HK-2 (cell line): ENCODE measurements around the gene JCAD.
A peak's percentile ranks its signal among the peaks of the same experiment; 100 is the strongest.

Experiments used
- DNase-seq: peaks from one replicate; pipeline ENCODE4 v3.0.0-alpha.2; 2018; ENCODE audit not compliant: unreplicated experiment

Gene JCAD

GRCh38 chr10:30073045-30073766, 13.8 kb upstream of the JCAD start:
- DNase-seq = no peak

- no peak for DNase-seq
Observed at GRCh38 chr10:30072068-30072467, 12.7 kb upstream of the JCAD start.

GRCh38 chr10:30070001-30070685, 10.8 kb upstream of the JCAD start:
- no peak for DNase-seq

GRCh38 chr10:30068492-30069223, 9.3 kb upstream of the JCAD start:
- DNase-seq = no peak

GRCh38 chr10:30063099-30063498, 3.7 kb upstream of the JCAD start:
- DNase-seq = no peak

GRCh38 chr10:30062582-30062981, 3.2 kb upstream of the JCAD start:
- no peak for DNase-seq

- DNase-seq = no peak
Observed at GRCh38 chr10:30062090-30062489, 2.7 kb upstream of the JCAD start.

- DNase-seq = peak; percentile 22
Observed at GRCh38 chr10:30058570-30059132, 735 bp downstream of the JCAD start.

- DNase-seq = peak; percentile 26
Observed at GRCh38 chr10:30057894-30058556, 1.4 kb downstream of the JCAD start.

- peak; percentile 43 for DNase-seq
Observed at GRCh38 chr10:30057421-30057841, 2.0 kb downstream of the JCAD start.

- DNase-seq = no peak
Observed at GRCh38 chr10:30056767-30057355, 2.5 kb downstream of the JCAD start.

GRCh38 chr10:30056281-30056680, 3.1 kb downstream of the JCAD start:
- DNase-seq = no peak

- no peak for DNase-seq
Observed at GRCh38 chr10:30055226-30055662, 4.1 kb downstream of the JCAD start.

GRCh38 chr10:30052062-30052461, 7.3 kb downstream of the JCAD start:
- DNase-seq = peak; percentile 29

- peak; percentile 38 for DNase-seq
Observed at GRCh38 chr10:30051220-30051619, 8.2 kb downstream of the JCAD start.

- no peak for DNase-seq
Observed at GRCh38 chr10:30050411-30050810, 9.0 kb downstream of the JCAD start.

- DNase-seq = no peak
Observed at GRCh38 chr10:30048768-30049517, 10.4 kb downstream of the JCAD start.

GRCh38 chr10:30047924-30048531, 11.4 kb downstream of the JCAD start:
- DNase-seq = no peak

GRCh38 chr10:30047430-30047829, 12.0 kb downstream of the JCAD start:
- DNase-seq = no peak

- DNase-seq = no peak
Observed at GRCh38 chr10:30046476-30046875, 12.9 kb downstream of the JCAD start.
